Measurements from ENCODE around the gene GRM1.

The GRM1 gene

DNA sequence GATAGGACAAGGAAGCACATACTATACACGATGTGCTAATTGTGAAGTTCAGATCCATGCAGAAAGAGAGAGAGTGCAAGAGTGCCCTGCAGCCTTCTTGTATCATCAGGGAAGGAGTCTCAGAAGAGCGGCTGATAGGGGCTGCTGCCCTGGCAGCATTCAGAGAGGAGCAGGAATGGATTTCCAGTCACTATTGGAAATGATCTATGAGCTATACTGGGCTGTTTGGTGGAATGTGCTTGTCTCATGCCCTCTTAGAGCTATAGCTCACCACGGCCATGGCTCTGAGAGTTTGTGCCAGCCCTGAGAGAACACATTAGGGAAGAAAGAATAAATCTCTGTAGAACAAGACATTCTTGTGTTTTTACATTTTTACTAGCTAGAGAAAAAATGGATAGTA lies 302.2 kb downstream of the GRM1 start:
- DNase-seq (ENCODE audit: low spot score), result no peak

DNA sequence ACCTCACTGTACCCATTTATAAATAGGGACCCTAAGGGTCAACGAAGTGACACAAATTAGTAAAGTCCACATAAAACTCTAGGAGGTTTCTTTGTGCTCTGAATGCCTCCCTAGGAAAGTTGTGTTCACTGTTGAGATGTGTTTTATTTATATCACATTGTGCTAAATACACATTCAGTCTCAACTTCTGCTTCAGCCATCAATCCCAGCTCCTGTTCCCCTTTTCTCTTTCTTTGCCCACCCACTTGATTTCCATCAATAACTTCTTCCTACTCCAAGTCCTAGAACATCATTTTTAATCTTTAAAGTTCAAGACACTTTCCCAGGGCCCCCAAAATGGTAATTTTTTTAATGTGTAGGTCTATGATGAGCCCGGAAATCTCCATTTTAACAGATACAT lies 306.5 kb downstream of the GRM1 start:
- no peak for DNase-seq (ENCODE audit: low spot score)

DNA sequence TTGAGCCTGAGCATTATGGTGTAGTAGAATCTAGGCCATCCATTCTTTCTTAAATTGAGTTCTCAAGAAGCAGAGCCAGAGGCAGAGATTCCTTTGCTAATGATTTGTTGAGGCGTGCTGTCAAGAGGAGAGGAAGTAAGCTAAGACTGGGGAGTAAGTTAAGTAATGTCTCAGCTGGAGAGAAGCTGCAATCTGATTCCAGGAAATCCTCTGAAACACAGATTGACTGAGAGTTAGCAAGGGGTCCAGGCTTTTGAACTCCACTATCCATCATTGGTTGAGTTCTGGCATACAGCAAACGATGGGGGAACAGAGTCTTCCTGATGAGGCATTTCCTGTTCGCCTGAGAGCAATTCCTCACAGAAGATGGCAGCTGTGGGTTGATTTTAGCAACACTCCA lies 307.3 kb downstream of the GRM1 start:
- no peak for DNase-seq (ENCODE audit: low spot score)

DNA sequence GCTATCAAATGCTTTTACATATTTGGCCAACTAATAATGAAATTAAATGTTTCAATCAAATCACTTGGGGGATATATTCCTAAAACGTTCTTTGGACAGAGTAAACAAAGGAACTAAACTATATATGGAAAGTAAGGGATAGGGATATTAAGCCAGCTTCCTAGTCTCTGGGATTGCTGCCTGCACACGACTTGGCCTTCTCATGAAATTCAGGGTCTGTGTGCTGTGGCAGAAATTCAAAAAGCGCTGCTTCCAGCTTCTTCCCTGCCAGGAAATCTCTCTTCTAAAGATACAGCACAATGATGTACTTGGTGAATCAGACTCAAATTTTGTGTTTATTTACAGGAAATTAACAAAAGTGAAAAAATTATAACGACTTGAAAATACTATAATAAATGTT lies 308.5 kb downstream of the GRM1 start:
- DNase-seq (ENCODE audit: low spot score), result no peak

DNA sequence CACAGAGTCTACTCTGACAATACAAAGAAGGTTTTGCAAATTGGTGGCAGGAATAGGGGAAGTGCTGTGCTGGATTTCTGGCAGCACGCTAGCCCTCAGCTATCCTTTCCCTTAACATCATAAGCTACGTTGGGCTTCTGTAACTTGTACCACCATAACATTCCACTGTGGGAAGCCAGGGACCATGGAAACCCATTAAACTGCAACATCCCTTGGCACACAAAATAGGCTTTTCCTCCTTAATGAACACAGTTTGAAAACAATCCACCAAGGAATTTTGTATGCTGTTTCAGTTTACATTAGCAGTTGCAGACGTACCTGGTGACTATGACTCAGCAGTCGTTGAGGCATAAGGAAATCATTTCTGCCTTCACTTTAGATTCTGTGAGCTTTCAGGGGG lies 310.9 kb downstream of the GRM1 start:
- no peak for DNase-seq (ENCODE audit: low spot score)

DNA sequence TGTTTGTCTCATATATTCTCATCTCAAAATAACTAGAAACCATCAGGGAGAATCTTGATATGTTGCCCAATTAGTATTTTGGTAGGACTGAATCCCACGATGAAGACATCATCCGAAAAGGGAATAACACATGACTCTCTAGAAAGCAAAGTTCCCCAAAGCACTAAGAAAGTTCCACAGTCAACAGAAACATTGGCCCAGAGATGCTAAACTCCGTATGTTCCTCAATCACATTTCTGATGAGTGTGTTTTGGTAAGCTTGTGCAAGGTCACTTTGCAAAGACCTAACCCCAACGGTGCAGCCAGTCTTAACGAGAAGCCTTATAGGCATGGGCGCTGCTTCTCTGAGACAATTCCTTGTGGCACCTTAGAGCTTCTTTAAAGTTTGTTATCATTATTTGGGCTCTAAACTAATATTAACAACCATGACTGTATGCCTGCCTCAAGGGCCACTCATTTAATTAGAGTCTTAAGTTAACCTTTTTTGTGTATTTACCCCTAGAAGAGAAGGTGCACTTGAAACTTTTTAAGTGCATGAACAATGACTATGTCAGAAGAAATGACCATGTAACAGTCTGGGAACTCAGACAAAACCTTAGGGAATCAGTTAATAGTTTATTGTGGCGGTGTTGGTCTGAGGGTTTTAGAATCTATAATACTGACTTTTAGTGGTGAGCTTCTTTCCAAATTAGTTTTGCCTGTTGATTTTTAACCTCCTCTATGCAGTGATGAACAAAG lies 312.8 kb downstream of the GRM1 start:
- DNase-seq (ENCODE audit: low spot score), result no peak

DNA sequence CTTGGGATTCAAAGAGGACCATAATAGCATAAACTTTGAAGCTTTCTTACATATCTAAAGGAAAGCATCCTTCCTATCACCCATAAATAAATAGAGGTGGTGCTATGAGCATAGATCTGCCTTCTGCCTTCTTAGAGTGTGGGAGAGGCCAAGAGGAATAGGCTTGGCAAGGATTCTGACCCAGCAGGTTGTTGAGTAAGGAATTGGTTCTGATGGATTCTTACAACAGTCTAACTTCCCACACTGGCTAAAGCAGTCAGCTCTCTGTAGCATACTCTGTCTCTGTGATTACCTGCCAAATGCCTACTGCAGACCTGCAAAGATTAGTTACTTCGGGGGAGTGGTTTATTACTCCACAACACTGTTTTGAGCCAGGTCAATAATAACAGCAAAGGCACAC lies 316.7 kb downstream of the GRM1 start:
- no peak for DNase-seq (ENCODE audit: low spot score)

DNA sequence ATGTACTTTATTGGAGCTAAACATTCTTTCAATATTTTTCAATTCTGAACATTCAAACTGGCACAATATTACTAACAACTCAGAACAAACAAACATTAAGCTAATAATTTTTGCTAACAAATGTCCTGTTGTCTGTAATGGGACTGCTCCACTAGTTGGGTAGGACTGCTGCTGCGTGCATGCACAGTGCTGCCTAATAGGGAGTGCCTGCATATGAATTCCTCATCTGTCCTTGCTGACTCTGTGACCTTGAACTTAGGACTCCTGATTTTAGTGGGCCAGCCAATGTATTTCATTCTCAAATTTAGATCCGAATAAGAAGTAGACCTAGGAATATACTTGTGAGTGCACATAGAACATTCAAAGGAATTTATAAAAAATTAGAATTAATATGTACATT lies 318.2 kb downstream of the GRM1 start:
- no peak for DNase-seq (ENCODE audit: low spot score)

DNA sequence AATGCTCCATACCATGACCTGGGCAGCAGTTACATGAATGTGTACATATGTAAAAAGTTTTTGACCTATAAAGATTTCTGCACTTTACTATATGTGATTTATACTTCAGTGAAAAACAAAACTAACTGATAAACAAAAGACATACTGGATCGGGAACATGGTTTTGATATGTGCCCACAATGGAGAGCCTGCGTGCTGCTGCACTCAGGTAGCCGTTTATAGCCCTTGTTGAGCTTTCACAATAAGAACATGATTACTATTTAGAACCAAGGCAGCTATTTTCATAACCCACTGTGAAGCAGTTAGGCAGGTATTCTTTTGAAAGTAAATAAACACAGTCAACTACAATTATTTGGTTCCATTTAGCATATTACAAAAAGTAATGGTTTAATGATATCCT lies 318.8 kb downstream of the GRM1 start:
- DNase-seq (ENCODE audit: low spot score), result no peak

DNA sequence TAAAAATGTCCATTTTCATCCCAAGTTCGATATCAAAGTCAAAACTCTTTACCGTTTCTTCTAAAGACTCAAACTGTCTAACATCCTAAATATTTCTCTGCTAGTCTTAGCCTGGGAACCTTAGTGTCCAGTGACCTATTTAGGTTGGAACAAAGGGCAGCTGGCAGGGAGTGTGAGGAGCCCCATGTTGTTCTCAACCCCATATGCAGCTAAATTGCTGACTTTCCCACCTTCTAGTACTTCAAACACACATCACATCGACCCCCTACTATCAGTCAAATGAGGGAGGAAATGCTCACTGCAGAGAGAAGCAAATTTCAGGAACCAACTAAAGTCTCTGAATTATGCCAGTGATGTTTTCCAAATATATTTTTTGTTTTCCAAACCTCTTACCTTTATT lies 322.2 kb downstream of the GRM1 start:
- DNase-seq (ENCODE audit: low spot score), result no peak

DNA sequence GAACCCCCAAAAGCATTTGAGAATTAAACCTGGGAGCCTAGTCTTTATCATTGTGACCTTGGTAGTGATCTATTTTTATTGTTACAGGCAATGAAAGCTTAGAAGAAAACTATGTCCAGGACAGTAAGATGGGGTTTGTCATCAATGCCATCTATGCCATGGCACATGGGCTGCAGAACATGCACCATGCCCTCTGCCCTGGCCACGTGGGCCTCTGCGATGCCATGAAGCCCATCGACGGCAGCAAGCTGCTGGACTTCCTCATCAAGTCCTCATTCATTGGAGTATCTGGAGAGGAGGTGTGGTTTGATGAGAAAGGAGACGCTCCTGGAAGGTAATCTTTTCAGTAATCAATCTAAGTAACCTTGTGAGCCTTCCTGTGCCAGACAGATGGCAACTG lies 323.3 kb downstream of the GRM1 start:
- no peak for DNase-seq (ENCODE audit: low spot score)

DNA sequence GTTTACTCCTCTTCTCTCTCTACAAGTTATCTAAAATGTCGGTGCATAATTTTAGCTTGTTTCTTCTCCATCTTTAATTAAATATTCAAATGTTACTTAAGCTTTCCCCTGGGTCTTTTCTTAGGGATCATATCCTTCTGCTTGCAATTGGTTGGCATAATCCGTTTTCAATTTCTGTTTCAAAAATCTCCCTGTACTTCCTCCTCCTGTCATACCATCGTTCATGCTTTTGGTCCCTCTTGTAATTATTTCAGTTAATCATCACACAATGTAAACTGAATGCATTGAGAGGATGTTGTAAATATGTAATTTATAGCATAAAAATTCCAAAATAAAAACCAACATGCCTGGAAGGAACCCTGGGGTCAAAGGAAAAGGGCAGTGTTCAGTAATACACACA lies 325.6 kb downstream of the GRM1 start:
- no peak for DNase-seq (ENCODE audit: low spot score)

DNA sequence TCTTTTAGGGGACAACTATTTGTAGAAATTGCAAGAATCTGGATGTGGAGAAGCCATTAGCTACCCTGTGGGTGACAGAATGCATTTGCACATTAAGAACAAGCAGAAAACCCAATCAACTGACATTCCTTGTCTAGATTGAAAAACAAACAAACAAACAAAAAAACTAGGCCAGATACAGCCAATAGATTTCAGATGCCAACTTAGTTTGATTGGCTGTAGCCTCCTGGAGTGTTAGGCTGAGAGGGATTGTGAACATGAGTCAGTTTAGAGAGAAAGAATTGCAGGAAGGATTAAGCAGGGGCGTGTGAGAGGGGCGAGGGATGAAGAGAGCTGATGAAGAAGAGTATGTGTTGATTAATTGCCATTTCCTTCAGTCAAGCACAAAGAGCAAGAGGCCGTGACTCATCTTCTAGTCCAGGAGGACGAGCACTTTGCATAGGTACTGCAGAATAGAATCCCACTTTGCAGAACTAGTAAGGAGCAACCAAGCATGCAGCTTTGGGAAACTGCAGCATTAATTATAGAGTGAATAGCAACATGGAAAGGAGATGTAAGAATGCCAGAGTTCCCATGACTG lies 326.7 kb downstream of the GRM1 start:
- no peak for DNase-seq (ENCODE audit: low spot score)

DNA sequence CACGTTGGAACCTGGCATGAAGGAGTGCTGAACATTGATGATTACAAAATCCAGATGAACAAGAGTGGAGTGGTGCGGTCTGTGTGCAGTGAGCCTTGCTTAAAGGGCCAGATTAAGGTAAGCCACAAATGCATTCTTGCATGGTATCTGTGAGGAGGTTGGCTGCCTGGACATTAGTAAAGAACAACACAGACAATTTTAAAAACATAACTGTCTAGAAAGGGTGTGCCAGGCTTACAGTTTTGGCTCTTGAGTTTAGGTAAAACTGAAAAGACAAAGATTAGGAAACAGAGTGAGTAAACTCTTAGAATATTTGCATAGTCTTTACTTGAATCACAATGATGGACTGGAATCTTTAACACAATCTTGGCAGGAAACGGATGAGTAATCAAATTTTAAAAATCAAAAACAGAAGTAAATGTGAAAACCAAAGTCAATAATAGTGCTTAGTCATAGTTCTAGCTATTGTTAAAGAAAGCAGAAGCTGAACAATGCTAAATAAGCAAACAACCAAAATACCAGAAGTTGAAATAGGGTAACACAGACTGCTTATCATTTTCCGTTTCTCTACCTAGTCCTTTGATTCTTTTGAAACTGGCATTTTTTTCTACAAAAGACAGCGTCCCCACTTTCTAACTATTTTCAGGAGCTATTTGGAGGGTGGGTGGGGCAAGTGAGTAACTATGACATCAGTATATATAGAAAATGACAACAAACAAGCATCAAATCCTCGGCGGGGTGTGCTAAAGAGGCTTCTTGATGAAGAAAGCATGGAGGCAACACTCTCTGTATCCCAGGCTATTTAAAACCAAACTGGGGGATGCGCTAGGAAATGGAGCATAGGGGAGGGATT lies 328.9 kb downstream of the GRM1 start:
- DNase-seq (ENCODE audit: low spot score), result peak; percentile 68

DNA sequence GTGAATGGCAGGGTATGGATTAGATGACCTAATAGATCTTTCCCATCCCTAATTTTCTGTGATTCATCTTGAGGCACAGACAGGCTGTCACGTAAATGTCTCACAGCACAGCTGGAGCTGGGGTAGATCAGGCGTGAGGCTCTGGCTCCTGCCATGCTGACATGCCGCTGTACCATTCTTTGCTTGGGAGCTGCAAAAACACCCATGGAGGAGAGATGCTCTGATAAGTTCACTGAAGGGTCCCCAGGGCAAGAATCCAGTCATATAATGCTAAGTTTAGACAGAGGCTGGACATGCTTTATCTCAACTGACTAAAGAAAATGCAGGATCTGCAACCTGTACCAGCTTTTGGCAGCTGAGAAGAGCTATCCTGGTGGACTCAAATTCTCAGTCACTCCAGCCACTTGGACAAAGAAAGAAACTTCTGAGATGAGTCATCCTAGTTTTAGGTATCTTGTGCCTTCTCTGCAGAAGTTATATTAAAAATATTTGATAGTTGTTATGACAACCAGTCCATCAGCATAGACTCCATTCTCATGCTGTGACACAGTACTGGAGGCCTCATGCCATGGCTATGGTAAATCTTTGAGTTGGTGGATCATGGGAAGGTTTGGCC lies 329.7 kb downstream of the GRM1 start:
- peak; percentile 31 for DNase-seq (ENCODE audit: low spot score)

DNA sequence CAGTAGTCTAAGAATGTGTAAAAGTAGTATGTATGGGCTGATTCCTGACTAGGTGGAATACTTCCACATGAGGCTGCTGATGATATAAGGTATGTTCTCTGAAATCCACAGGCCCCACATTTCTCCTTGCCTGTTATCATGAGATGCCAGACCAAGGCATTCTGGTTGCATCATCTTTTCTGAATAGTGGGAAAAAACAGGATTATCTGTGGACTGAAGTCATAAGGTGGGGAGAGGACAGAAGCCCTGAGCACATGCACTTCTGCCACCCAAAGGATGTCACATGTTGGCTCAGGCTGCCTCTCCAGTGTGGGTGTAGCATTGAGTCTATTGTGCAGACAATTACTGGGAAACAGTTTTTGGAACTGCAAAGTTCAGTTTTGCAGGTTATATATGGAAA lies 330.3 kb downstream of the GRM1 start:
- no peak for DNase-seq (ENCODE audit: low spot score)

DNA sequence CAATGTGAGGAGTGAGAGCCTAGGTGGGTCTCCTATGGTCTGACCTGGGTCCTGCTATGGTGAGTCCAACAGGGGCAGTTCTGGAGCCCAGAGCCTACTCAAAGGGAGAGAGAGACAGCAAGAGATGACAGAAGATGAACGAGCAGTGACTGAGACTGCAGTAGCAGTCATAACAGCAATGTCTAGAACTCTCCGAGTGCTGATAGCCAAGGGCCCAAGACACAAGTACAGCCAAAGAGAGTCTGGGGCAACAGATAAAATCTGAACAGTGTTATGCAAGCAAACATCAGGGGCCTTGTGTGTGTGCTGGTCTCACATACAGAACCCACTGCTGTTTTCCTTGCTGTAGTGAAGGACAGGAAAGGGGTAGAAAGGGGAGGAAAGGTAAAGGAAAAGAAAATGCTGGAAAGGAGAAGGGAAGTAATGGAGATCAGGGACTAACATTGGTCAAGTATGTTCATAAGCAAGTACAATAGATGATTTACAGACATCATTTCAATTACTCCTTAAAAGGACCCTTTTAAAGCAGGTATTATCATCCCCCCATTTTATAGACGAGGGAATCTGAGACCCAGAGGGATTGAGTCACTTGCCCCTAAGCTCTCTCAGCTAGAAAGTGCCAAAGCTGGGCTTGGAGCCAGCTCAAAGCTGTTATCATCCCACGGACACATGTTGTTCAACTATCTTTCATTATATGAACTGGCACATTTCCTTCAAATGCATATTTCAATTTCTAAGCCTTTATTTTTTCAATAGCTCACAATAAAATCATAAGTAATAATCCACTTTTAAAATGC lies 332.5 kb downstream of the GRM1 start:
- DNase-seq (ENCODE audit: low spot score), result no peak

DNA sequence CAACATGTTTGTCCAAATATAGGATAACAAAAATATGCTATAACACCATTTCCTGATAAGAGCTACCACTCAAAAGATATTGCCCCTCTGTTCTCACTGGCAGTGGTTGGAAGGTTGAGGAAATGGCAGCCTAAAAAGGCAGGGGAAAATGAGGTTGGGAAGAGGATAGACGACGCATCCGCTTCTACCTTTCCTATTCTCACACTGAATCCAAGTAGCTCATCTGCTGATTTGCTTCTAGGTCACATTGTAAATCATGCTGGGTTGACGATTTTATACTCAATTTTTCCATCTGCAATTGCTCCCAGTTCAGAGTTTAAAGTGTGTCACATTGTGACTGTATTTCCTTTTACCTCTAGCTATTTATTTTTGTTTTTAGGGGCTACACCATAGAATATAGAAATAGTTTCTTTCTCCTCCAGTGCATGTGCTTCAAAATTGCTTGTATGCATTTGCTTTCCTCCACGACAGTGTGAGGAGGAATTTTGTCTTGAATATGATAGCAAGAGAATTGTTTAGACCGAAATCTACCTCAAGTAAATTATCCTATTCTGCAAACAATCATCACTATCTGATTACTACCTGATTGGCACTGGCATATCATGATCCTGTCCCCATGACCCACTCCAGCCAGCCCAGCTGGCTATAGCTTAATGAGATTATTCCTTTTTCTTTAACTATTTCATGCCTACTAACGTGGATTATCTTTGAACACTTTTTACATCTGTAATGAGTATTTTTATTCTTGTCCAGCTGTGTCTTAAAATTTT lies 335.2 kb downstream of the GRM1 start:
- DNase-seq (ENCODE audit: low spot score), result no peak

DNA sequence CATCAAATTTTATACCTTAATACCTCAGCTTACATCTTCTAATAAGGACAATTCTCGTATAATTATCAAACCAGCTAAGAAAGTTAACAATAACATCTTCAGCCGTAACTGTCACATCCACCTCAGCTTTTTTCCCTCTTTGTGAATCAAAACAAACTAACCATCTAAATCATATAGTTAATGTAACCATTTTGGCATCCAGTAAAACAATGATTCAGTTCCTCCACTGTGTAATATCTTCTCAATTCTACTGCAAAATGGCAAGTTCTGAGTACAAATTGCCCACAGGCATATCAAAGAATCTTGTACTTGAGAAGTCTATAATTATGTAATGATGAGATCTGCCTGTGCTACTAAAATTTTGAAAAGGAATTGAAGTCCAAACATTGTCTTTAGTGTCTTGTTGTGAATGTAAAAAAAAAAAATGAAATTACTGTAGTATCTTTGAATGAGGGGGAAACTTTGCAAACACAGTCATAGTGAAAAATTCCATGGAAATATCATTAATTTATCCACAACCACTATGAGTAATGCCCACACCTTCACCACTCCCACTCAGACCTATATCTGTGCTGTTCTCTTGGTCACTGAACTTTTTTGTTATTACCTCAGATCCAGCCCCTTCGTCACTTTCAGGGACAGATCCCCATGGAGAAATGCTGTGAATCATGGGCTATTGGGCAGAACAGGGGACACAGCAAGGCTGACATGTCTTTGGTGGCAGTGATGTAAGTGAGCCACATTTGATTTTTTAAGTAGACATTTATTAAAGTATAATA lies 336.1 kb downstream of the GRM1 start:
- peak; percentile 24 for DNase-seq (ENCODE audit: low spot score)

DNA sequence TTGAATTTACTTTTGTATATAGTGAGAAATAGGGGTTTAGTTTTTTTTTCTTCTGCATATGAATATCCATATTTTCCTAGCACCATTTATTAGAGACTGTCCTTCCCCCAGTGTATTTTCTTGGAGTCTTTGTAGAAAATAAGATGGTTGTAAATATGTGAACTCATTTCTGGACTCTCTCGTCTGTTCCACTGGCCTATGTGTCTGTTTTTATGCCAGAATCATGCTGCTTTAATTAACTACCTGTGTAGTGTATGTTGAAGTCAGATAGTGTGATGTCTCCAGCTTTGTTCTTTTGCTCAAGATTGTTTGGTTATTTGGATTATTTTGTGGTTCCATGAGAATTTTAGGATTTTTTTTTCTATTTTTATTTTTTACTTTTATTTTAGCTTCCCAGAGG lies 338.2 kb downstream of the GRM1 start:
- no peak for DNase-seq (ENCODE audit: low spot score)
